OCI-LY7 (cell line): Measurements from ENCODE around the gene NCS1. TPM values are rescaled to one million over a fixed set of nuclear protein-coding genes. Genes with fewer than 3 reads are reported as not detected.

Experiments used
- BruUV-seq: library from RNA; stranded (reverse); fragments of 400-500 nt; replicated peaks from 2 replicates; lab custom pipeline; 2021; lab: Mats Ljungman, UMichigan
- CTCF ChIA-PET: fragments of 300-600 bp; sonication (Branson Sonifier 250); formaldehyde crosslinking; loops from one replicate; lab custom pipeline; 2022; ENCODE audit warnings: antibody characterized with exemption; ENCODE audit not compliant: unreplicated experiment; lab: Charles Lee
- POLR2A ChIA-PET: fragments of 300-600 bp; sonication (Branson Sonifier 250); formaldehyde crosslinking; loops from one replicate; lab custom pipeline; 2022; ENCODE audit warnings: antibody characterized with exemption; lab: Charles Lee
- DNase-seq: peaks from one replicate; pipeline ENCODE4 v3.0.0-alpha.2; 2015; ENCODE audit warnings: low spot score
- H2AFZ ChIP-seq: fragments of 200-600 bp; sonication (generic), shearing (Covaris generic); 2 replicates; pipeline ENCODE4 v1.6.1; 2014; ENCODE audit warnings: mild to moderate bottlenecking, antibody characterized with exemption, low read length, moderate library complexity
- H3K27ac ChIP-seq: fragments of 200-600 bp; sonication (generic); 2 replicates; pipeline ENCODE4 v1.5.1; 2014; ENCODE audit warnings: mixed run types, low read depth, mild to moderate bottlenecking, moderate library complexity, low read length, inconsistent platforms; ENCODE audit not compliant: poor library complexity, severe bottlenecking
- H3K36me3 ChIP-seq: fragments of 200-600 bp; sonication (generic); 2 replicates; pipeline ENCODE4 v1.6.1; 2014; ENCODE audit warnings: mild to moderate bottlenecking, antibody characterized with exemption, low read length, moderate library complexity, mixed read lengths; ENCODE audit not compliant: insufficient read depth
- H3K4me1 ChIP-seq: fragments of 200-600 bp; sonication (generic); 2 replicates; pipeline ENCODE4 v1.5.1; 2014; ENCODE audit warnings: mild to moderate bottlenecking, low read length; ENCODE audit not compliant: insufficient read depth, poor library complexity, severe bottlenecking
- H3K4me2 ChIP-seq: fragments of 200-600 bp; sonication (generic); 2 replicates; pipeline ENCODE4 v1.6.1; 2014; ENCODE audit warnings: mild to moderate bottlenecking, low read length
- H3K4me3 ChIP-seq: fragments of 200-600 bp; sonication (generic); 2 replicates; pipeline ENCODE4 v1.5.1; 2014; ENCODE audit warnings: mild to moderate bottlenecking, low read depth, low read length; ENCODE audit not compliant: poor library complexity, severe bottlenecking
- H3K79me2 ChIP-seq: fragments of 200-600 bp; sonication (generic); 2 replicates; pipeline ENCODE4 v1.6.1; 2016; ENCODE audit warnings: low read depth, mild to moderate bottlenecking, low read length, moderate library complexity, mixed read lengths; ENCODE audit not compliant: insufficient read depth
- H3K9me2 ChIP-seq: fragments of 200-600 bp; sonication (generic); 2 replicates; pipeline ENCODE4 v1.6.1; 2016; ENCODE audit warnings: mild to moderate bottlenecking, low read length, mixed read lengths; ENCODE audit not compliant: insufficient read depth
- H3K9me3 ChIP-seq: fragments of 200-600 bp; sonication (generic); 2 replicates; pipeline ENCODE4 v1.6.1; 2014; ENCODE audit warnings: mild to moderate bottlenecking, mixed run types, low read length, mixed read lengths
- H4K20me1 ChIP-seq: fragments of 200-600 bp; sonication (generic); 2 replicates; pipeline ENCODE4 v1.6.1; 2014; ENCODE audit warnings: mild to moderate bottlenecking, antibody characterized with exemption, low read length, moderate library complexity, mixed read lengths; ENCODE audit not compliant: insufficient read depth
- CTCF ChIP-seq: fragments of 200-600 bp; sonication (generic); conservative IDR thresholded peaks from 2 replicates; pipeline ENCODE4 v1.5.1; 2014; ENCODE audit warnings: mild to moderate bottlenecking, antibody characterized with exemption, low read length, moderate library complexity, mixed read lengths
- EZH2phosphoT487 ChIP-seq: fragments of 200-600 bp; sonication (generic); IDR thresholded peaks from 2 replicates; pipeline ENCODE4 v1.6.1; 2018; ENCODE audit warnings: low read depth, borderline replicate concordance, mild to moderate bottlenecking, mixed run types, antibody characterized with exemption, low read length, moderate library complexity, mixed read lengths
- intact Hi-C: fragments of 100-400 bp; cut with micrococcal nuclease; formaldehyde crosslinking; loops from one replicate; pipeline ENCODE4 v1.10.0; 2022; ENCODE audit not compliant: unreplicated experiment
- total RNA-seq, 2 experiments: library from RNA; depleted of rRNA in 1 of 2; stranded (reverse); fragments of >200 nt in 1 of 2; shearing (Covaris generic) in 1 of 2; gene quantifications; 2 replicates each; pipeline ENCODE4 v1.2.3, GENCODE V29; 2014 to 2022

NCS1 gene
- total RNA-seq, 2 experiments from 2014 or later: not detected

- POLR2A ChIA-PET: no interaction called here
- no peak overlapping the region for H2AFZ ChIP-seq
- H3K4me3 ChIP-seq: no peak overlapping the region
- intact Hi-C loops: no loop called here
- H4K20me1 ChIP-seq: no peaks in the 10 kb centered on the region
- no peak for TF ChIP-seq CTCF
- TF ChIP-seq EZH2phosphoT487: no peak
- H3K4me1 ChIP-seq: no peaks in the 10 kb centered on the region
- no peak for DNase-seq
- CTCF ChIA-PET: no interaction called here
- H3K36me3 ChIP-seq: no peaks in the 10 kb centered on the region
- no peaks in the 10 kb centered on the region for H3K79me2 ChIP-seq
- no peaks in the 10 kb centered on the region for H3K9me2 ChIP-seq
- H3K9me3 ChIP-seq: no peaks in the 10 kb centered on the region
- BruUV-seq: no TSS peak
- no peak overlapping the region for H3K27ac ChIP-seq
- H3K4me2 ChIP-seq: no peak overlapping the region
Measured at GRCh38 chr9:130262771-130263170, 90.6 kb downstream of the NCS1 start.

- CTCF ChIA-PET: no interaction called here
- DNase-seq: no peak
- intact Hi-C loops: no loop called here
- TF ChIP-seq CTCF: no peak
- no peak for TF ChIP-seq EZH2phosphoT487
- no peaks in the 10 kb centered on the region for H3K9me2 ChIP-seq
- H3K79me2 ChIP-seq: no peaks in the 10 kb centered on the region
- no peaks in the 10 kb centered on the region for H4K20me1 ChIP-seq
- no peaks in the 10 kb centered on the region for H3K4me1 ChIP-seq
- BruUV-seq: no TSS peak
- POLR2A ChIA-PET: no interaction called here
- H3K27ac ChIP-seq: no peak overlapping the region
- no peak overlapping the region for H3K4me3 ChIP-seq
- H3K4me2 ChIP-seq: no peak overlapping the region
- H3K9me3 ChIP-seq: no peaks in the 10 kb centered on the region
- H2AFZ ChIP-seq: no peak overlapping the region
- H3K36me3 ChIP-seq: no peaks in the 10 kb centered on the region
Measured at GRCh38 chr9:130263601-130264413, 91.6 kb downstream of the NCS1 start.
